Tibial nerve (tissue), 4 donors: ENCODE results near the gene HCFC1. TPM values are rescaled to one million over a fixed set of nuclear protein-coding genes. Genes with fewer than 3 reads are reported as not detected.
A peak's percentile ranks its signal among the peaks of the same experiment; 100 is the strongest.

Experiments
- DNase-seq, 2 donors: peaks; one replicate each; pipeline ENCODE4 v3.0.0-alpha.2; 2019; ENCODE audit warnings: low spot score in 2 of 2
- H3K27ac ChIP-seq, 4 donors: fragments of 200-600 bp; sonication (generic) in 3 of 4; one replicate each; pipeline ENCODE4 v1.5.1; 2017 to 2019; ENCODE audit warnings: mild to moderate bottlenecking in 1 of 4
- H3K27me3 ChIP-seq, 2 donors: fragments of 200-600 bp; sonication (generic) in 1 of 2; one replicate each; pipeline versions ENCODE4 v1.5.1 to v1.6.0; 2017 to 2019
- H3K36me3 ChIP-seq, 3 donors: fragments of 200-600 bp; sonication (generic); one replicate each; pipeline ENCODE4 v1.5.1; 2018 to 2019
- H3K4me1 ChIP-seq, 4 donors: fragments of 200-600 bp; sonication (generic) in 3 of 4; one replicate each; pipeline ENCODE4 v1.5.1; 2017 to 2019
- H3K4me3 ChIP-seq, 4 donors: fragments of 200-600 bp; sonication (generic) in 3 of 4; one replicate each; pipeline ENCODE4 v1.5.1; 2017 to 2019; ENCODE audit warnings: mild to moderate bottlenecking in 1 of 4, moderate library complexity in 1 of 4
- H3K9me3 ChIP-seq, 4 donors: fragments of 200-600 bp; sonication (generic) in 3 of 4; one replicate each; pipeline ENCODE4 v1.5.1; 2017 to 2019
- CTCF ChIP-seq, 5 experiments: fragments of 200-600 bp in 3 of 5; fragments of 450-650 bp in 2 of 5; sonication (generic) in 3 of 5; IDR thresholded peaks; one replicate each; pipeline ENCODE4 v1.5.1; 2016 to 2019; ENCODE audit warnings: antibody characterized with exemption in 5 of 5, mild to moderate bottlenecking in 3 of 5, moderate library complexity in 2 of 5
- EP300 ChIP-seq, 2 donors: sonication (generic); formaldehyde crosslinking; IDR thresholded peaks; one replicate each; pipeline ENCODE4 v1.6.1; 2017; ENCODE audit warnings: antibody characterized with exemption in 2 of 2, mild to moderate bottlenecking in 1 of 2
- POLR2A ChIP-seq, 2 donors: fragments of 450-650 bp; IDR thresholded peaks; one replicate each; pipeline ENCODE4 v1.6.1; 2017; ENCODE audit warnings: antibody characterized with exemption in 2 of 2, mild to moderate bottlenecking in 2 of 2, moderate library complexity in 2 of 2
- WGBS, 2 donors: methylation state at CpG; one replicate each; pipeline ENCODE4 v1.1.5; 2018; 5-methylcytosine and 5-hydroxymethylcytosine counted together
- total RNA-seq, 4 donors: library from RNA; depleted of rRNA; stranded (reverse); fragments of >200 nt; gene quantifications; one replicate each; pipeline ENCODE4 v1.1.0, GENCODE V29; 2016

The HCFC1 gene
- total RNA-seq, 4 donors from 2014 or later = 42.6 to 52.2 (median 48.9) TPM

GRCh38 chrX:153967536-153968224 lies 3.9 kb downstream of the HCFC1 start:
- DNase-seq = no peak
- Histone ChIP-seq H3K27ac (peak overlapping the region in 3 of 4 donors; percentile 96 to 98 (median 98)), H3K4me3 (no peak overlapping the region), H3K27me3 (no peaks in the 10 kb centered on the region), H3K4me1 (peaks cover 0 to 52% (median 32%) of the 10 kb centered on the region in 4 donors), H3K9me3 (no peaks in the 10 kb centered on the region), H3K36me3 (peaks cover 0 to 15% (median 0%) of the 10 kb centered on the region in 3 donors)
- 56 to 67% methylated on average over 16 of the region's 16 CpGs for WGBS, 2 donors
- TF ChIP-seq CTCF (IDR thresholded peaks at IDR 0.05) (no peak), POLR2A (IDR thresholded peaks at IDR 0.05) (no peak), EP300 (IDR thresholded peaks at IDR 0.05) (no peak)

GRCh38 chrX:153966841-153967535 lies 4.6 kb downstream of the HCFC1 start:
- peaks cover 0 to 20% (median 0%) of the 10 kb centered on the region in 3 donors for H3K36me3 ChIP-seq
- WGBS, 2 donors = 47 to 77% methylated on average over 6 to 14 of the region's 14 CpGs
- DNase-seq = no peak

GRCh38 chrX:153966283-153966688 lies 5.3 kb downstream of the HCFC1 start:
- no peaks in the 10 kb centered on the region for H3K9me3 ChIP-seq
- WGBS, 2 donors = 27 to 82% methylated on average over 8 to 10 of the region's 15 CpGs
- H3K4me1 ChIP-seq = peaks cover 0 to 52% (median 32%) of the 10 kb centered on the region in 4 donors
- H3K4me3 ChIP-seq = no peak overlapping the region
- no peaks in the 10 kb centered on the region for H3K27me3 ChIP-seq
- no peak for TF ChIP-seq POLR2A (IDR thresholded peaks at IDR 0.05)
- TF ChIP-seq CTCF (IDR thresholded peaks at IDR 0.05) = no peak
- TF ChIP-seq EP300 (IDR thresholded peaks at IDR 0.05) = no peak
- no peak for DNase-seq
- peaks cover 0 to 27% (median 0%) of the 10 kb centered on the region in 3 donors for H3K36me3 ChIP-seq
- H3K27ac ChIP-seq = peak overlapping the region in 3 of 4 donors; percentile 96 to 98 (median 98)

More at GRCh38 chrX:153966841-153967535, 4.6 kb downstream of the HCFC1 start:
- Histone ChIP-seq H3K27me3 (no peaks in the 10 kb centered on the region), H3K27ac (peak overlapping the region; percentile 13 to 98 (median 97)), H3K4me1 (peaks cover 0 to 52% (median 32%) of the 10 kb centered on the region in 4 donors), H3K4me3 (no peak overlapping the region), H3K9me3 (no peaks in the 10 kb centered on the region)
- TF ChIP-seq CTCF (IDR thresholded peaks at IDR 0.05) (no peak), POLR2A (IDR thresholded peaks at IDR 0.05) (no peak), EP300 (IDR thresholded peaks at IDR 0.05) (no peak)

- Histone ChIP-seq H3K36me3 (peaks cover 0 to 36% (median 0%) of the 10 kb centered on the region in 3 donors), H3K4me1 (peaks cover 0 to 52% (median 32%) of the 10 kb centered on the region in 4 donors), H3K27ac (peak overlapping the region in 2 of 4 donors; percentile 96 to 98), H3K9me3 (no peaks in the 10 kb centered on the region), H3K27me3 (no peaks in the 10 kb centered on the region), H3K4me3 (no peak overlapping the region)
- WGBS, 2 donors = 33 to 81% methylated on average over 3 to 5 of the region's 5 CpGs
- no peak for TF ChIP-seq EP300 (IDR thresholded peaks at IDR 0.05)
- no peak for DNase-seq
Observed at GRCh38 chrX:153965406-153965805, 6.2 kb downstream of the HCFC1 start.

- no peaks in the 10 kb centered on the region for H3K27me3 ChIP-seq
- no peaks in the 10 kb centered on the region for H3K9me3 ChIP-seq
- DNase-seq = no peak
- WGBS, 2 donors = 70 to 87% methylated on average over 2 to 14 of the region's 14 CpGs
- no peak overlapping the region for H3K4me3 ChIP-seq
- H3K27ac ChIP-seq = peak overlapping the region in 2 of 4 donors; percentile 70 to 96
- peaks cover 0 to 49% (median 3%) of the 10 kb centered on the region in 3 donors for H3K36me3 ChIP-seq
- TF ChIP-seq CTCF (IDR thresholded peaks at IDR 0.05) (no peak), POLR2A (IDR thresholded peaks at IDR 0.05) (no peak), EP300 (IDR thresholded peaks at IDR 0.05) (no peak)
- peaks cover 0 to 46% (median 29%) of the 10 kb centered on the region in 4 donors for H3K4me1 ChIP-seq
Observed at GRCh38 chrX:153964105-153964504, 7.5 kb downstream of the HCFC1 start.
